HEK293 (cell line): ENCODE measurements around the gene WDR1.

Source experiments
- CTCF ChIP-seq: fragments of 450-650 bp; formaldehyde crosslinking; IDR thresholded peaks from 2 replicates; pipeline ENCODE4 v1.5.1; 2016; ENCODE audit warnings: missing biosample characterization, missing genetic modification characterization
- ZNF398 ChIP-seq: fragments of 450-650 bp; formaldehyde crosslinking; IDR thresholded peaks from 2 replicates; pipeline ENCODE4 v1.5.1; 2017; ENCODE audit warnings: missing biosample characterization, missing genetic modification characterization

DNA sequence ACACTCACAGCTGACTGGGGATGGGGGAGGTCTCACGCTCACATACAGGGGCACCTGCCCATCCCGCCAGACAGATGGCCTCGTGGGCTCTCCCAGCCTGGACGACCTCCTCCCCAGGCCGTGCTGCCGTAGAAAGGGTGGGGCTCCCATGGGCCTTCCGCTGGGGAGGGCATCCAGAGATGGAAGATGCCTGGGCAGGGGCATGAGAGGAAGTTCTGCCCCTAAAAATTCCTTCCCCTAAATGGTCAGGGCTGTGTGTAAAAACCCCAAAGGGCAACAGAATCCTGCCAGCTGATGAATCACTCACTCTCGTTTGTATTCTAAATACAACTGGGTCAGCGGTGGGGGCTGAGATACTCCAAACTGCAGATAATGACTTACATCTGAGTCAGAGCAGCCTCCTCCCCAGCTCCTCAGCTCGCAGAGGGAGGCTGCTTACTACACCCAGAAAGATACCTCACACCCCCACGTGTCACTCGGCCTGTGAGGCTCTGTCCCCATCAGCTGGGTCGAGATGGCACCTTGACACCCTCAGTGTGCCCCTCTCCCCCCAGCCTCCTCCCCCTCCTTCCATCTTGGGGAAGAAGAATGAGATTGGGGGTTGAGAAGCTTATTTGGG is 10.1 kb downstream of the WDR1 start:
- peak; percentile 53; the same call in 1 of the 2 replicates for TF ChIP-seq ZNF398 (tag by site-specific recombination)
- no peak for TF ChIP-seq CTCF (tag by site-specific recombination)
